Muscle layer of duodenum (tissue), 2 donors: ENCODE data around the gene PIBF1.
"Not testable (repeated sequence)": the region's sequence is repeated elsewhere in the genome, so short reads cannot be mapped to it uniquely, and the experiment has no call there.

Experiments
- H3K27ac ChIP-seq: one replicate; pipeline ENCODE4 v1.7.0; 2013; ENCODE audit warnings: mild to moderate bottlenecking, low read length
- H3K27me3 ChIP-seq: one replicate; pipeline ENCODE4 v1.7.0; 2013; ENCODE audit warnings: low read depth, mild to moderate bottlenecking, control low read depth, low read length
- H3K36me3 ChIP-seq, 2 donors: one replicate each; pipeline ENCODE4 v1.7.0; 2013; ENCODE audit warnings: low read length in 2 of 2, control low read depth in 1 of 2, mild to moderate bottlenecking in 1 of 2; ENCODE audit not compliant: insufficient read depth in 2 of 2, control insufficient read depth in 1 of 2
- H3K4me1 ChIP-seq, 2 donors: one replicate each; pipeline ENCODE4 v1.7.0; 2013; ENCODE audit warnings: low read length in 2 of 2, mild to moderate bottlenecking in 2 of 2, control low read depth in 1 of 2, moderate library complexity in 1 of 2; ENCODE audit not compliant: insufficient read depth in 2 of 2, control insufficient read depth in 1 of 2
- H3K4me3 ChIP-seq, 2 donors: one replicate each; pipeline ENCODE4 v1.7.0; 2013; ENCODE audit warnings: low read length in 2 of 2, low read depth in 1 of 2, mild to moderate bottlenecking in 1 of 2
- H3K9me3 ChIP-seq, 2 donors: one replicate each; pipeline ENCODE4 v1.7.0; 2013; ENCODE audit warnings: low read length in 2 of 2, control low read depth in 1 of 2, mild to moderate bottlenecking in 1 of 2; ENCODE audit not compliant: control insufficient read depth in 1 of 2
- donor health status: healthy.

Gene PIBF1

DNA sequence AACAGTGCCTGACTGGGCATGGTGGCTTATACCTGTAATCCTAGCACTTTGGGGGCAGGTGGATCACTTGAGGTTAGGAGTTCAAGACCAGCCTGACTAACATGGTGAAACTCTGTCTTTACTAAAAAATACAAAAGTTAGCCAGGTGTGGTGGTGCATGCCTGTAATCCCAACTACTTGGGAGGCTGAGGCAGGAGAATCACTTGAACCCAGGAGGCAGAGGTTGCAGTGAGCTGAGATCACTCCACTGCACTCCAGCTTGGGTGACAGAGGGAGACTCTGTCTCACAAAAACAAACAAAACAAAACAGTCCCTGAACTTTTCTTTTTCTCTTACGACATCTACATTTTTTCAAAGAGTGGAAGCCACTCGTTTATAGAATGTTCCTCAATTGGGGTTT lies 266.7 kb downstream of the PIBF1 start:
- H3K9me3 ChIP-seq, H3K4me3 ChIP-seq, H3K4me1 ChIP-seq, H3K27me3 ChIP-seq, H3K36me3 ChIP-seq, H3K27ac ChIP-seq: not testable (repeated sequence)

DNA sequence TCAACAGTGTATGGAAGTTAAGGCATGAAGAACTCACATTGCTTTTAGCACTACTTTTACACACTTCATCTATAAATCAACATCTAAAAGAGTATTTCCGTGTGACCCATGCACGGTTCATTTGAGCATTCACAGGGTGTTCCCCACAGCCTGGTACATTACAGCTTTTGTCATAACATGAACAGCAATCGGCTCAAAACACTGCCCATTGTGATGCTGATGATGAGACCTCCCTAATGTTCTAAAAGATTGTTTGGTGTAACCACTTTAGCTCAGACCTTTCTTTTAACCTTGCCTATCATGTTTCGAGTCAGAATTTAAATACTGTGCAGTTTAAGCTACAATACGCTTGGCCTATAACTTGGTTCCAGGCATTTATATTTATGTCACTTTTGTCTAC lies 272.8 kb downstream of the PIBF1 start:
- peaks cover 0 to 5% of the 10 kb centered on the region in 2 donors for H3K4me1 ChIP-seq
- no peak overlapping the region for H3K27ac ChIP-seq
- H3K9me3 ChIP-seq: no peaks in the 10 kb centered on the region
- no peaks in the 10 kb centered on the region for H3K36me3 ChIP-seq
- no peak overlapping the region for H3K4me3 ChIP-seq
- peaks cover 4% of the 10 kb centered on the region for H3K27me3 ChIP-seq

GRCh38 chr13:73055813-73056564 lies 274.1 kb downstream of the PIBF1 start:
- peak overlapping the region; percentile 86 for H3K27ac ChIP-seq
- peak overlapping the region in 1 of 2 donors; percentile 50 for H3K4me3 ChIP-seq
- H3K27me3 ChIP-seq: peaks cover 4% of the 10 kb centered on the region
- peaks cover 0 to 5% of the 10 kb centered on the region in 2 donors for H3K4me1 ChIP-seq
- no peaks in the 10 kb centered on the region for H3K36me3 ChIP-seq
- no peaks in the 10 kb centered on the region for H3K9me3 ChIP-seq

DNA sequence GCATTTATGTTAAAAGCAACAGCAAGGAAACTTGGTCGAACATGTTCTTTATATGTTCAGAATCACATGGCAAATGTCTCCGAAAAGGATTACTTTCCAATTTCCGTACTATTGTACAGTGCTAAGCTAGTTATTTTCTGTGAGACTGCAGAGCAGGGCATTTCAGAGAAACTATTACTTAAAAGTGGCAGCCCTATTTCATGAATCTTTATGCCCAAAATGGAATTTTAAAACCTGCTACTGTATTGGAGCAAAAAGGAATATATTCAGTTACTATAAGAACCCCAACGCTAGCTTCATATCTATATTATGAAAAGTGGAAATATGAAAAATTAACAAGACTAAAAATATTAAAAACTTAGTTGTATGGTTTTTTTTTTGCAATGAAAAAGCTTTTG lies 274.6 kb downstream of the PIBF1 start:
- H3K36me3 ChIP-seq: no peaks in the 10 kb centered on the region
- H3K27ac ChIP-seq: peak overlapping the region; percentile 86
- H3K4me3 ChIP-seq: peak overlapping the region in 1 of 2 donors; percentile 50
- H3K27me3 ChIP-seq: peaks cover 4% of the 10 kb centered on the region
- H3K9me3 ChIP-seq: no peaks in the 10 kb centered on the region
- peaks cover 0 to 5% of the 10 kb centered on the region in 2 donors for H3K4me1 ChIP-seq

DNA sequence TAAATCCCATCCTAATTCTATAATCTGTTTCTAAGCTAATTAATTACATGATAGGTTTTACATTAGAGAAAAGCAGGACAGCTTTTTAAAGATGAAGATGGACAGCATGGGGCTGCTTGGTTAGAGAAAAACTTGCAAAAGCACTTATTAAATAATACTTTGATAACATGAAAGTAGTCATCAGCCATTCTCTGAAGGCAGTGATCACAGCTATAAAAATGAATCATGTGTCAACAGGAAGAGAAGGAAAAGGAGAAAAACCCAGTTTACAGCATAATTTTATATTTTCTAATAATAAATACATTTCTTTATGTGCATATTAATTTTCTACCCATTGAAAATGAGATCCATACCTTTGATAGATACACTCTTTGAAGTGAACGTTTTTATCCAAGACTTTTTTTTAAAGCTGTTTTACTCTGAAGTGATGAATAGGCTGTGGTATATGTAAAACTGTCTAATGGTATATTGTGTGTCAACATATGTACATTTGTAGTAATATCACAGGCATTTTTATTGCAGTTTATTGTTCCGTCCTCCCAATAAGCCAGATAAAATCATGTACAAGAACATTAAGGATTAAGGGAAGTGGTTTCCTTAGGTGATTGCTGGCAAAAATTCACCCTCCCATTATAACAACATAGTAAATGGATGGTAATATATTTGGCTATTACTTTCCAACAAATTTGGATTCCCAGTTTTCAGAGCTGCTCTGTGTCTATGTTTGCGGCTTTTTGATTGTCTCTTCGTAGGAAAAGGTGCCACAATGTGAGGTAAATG lies 275.5 kb downstream of the PIBF1 start:
- Histone ChIP-seq H3K4me3 (peak overlapping the region; percentile 84 to 89), H3K36me3 (peaks cover 0 to 4% of the 10 kb centered on the region in 2 donors), H3K4me1 (peaks cover 0 to 5% of the 10 kb centered on the region in 2 donors), H3K27ac (peak overlapping the region; percentile 86), H3K9me3 (no peaks in the 10 kb centered on the region), H3K27me3 (peaks cover 4% of the 10 kb centered on the region)

GRCh38 chr13:73058064-73058313 lies 276.1 kb downstream of the PIBF1 start:
- peak overlapping the region; percentile 84 to 89 for H3K4me3 ChIP-seq
- H3K27ac ChIP-seq: peak overlapping the region; percentile 78
- H3K4me1 ChIP-seq: peaks cover 0 to 5% of the 10 kb centered on the region in 2 donors
- H3K9me3 ChIP-seq: no peaks in the 10 kb centered on the region
- peaks cover 0 to 6% of the 10 kb centered on the region in 2 donors for H3K36me3 ChIP-seq
- peaks cover 4% of the 10 kb centered on the region for H3K27me3 ChIP-seq

DNA sequence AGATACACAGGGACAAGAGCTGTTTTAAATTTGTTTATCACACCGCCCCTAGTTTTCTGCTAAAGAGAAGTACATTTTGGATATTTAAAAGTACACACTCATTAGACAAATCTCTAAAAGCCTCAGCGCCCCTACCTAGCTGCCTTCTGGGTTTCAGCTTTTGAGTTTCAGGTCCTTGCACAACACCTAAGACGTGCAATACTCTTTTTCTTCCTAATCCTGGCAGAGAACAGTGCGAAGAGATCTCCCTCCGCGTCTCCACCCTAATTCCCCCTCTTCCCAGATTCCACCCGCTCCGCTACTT lies 276.5 kb downstream of the PIBF1 start:
- no peaks in the 10 kb centered on the region for H3K9me3 ChIP-seq
- peak overlapping the region; percentile 84 to 89 for H3K4me3 ChIP-seq
- H3K27me3 ChIP-seq: peaks cover 4% of the 10 kb centered on the region
- peaks cover 0 to 5% of the 10 kb centered on the region in 2 donors for H3K4me1 ChIP-seq
- peaks cover 0 to 6% of the 10 kb centered on the region in 2 donors for H3K36me3 ChIP-seq
- peak overlapping the region; percentile 78 for H3K27ac ChIP-seq

DNA sequence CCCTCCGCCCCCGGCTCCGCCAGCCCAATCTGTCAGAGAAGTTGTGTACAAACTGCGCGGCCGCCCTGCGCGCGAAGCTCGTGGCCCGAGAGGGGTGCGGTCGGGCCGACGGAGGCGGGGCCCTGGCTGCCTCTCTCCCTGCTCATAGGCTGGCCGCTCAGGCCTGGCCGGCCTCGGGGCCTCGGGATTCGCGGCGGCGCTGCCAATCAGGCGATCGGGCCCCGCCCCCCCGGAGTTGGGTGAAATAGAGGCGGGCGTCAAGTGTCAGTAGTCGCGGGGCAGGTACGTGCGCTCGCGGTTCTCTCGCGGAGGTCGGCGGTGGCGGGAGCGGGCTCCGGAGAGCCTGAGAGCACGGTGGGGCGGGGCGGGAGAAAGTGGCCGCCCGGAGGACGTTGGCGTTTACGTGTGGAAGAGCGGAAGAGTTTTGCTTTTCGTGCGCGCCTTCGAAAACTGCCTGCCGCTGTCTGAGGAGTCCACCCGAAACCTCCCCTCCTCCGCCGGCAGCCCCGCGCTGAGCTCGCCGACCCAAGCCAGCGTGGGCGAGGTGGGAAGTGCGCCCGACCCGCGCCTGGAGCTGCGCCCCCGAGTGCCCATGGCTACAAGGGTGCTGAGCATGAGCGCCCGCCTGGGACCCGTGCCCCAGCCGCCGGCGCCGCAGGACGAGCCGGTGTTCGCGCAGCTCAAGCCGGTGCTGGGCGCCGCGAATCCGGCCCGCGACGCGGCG lies 277.0 kb downstream of the PIBF1 start, which contains the start of gene KLF5:
TSS of gene KLF5 (plus strand) at position 270 of the 724 bp plus-strand sequence. CDS start at position 593, 323 bp downstream.
- Histone ChIP-seq H3K4me1 (peaks cover 0 to 5% of the 10 kb centered on the region in 2 donors), H3K27ac (peak within 1 kb of the TSS; percentile 78), H3K36me3 (peaks cover 0 to 6% of the 10 kb centered on the region in 2 donors), H3K9me3 (no peaks in the 10 kb centered on the region), H3K27me3 (peaks cover 4% of the 10 kb centered on the region), H3K4me3 (peak within 1 kb of the TSS; percentile 84 to 89)

- Histone ChIP-seq H3K36me3 (peaks cover 0 to 6% of the 10 kb centered on the region in 2 donors), H3K4me3 (peak overlapping the region; percentile 58 to 89), H3K27me3 (peaks cover 4% of the 10 kb centered on the region), H3K4me1 (peaks cover 0 to 5% of the 10 kb centered on the region in 2 donors), H3K27ac (peak overlapping the region; percentile 76), H3K9me3 (no peaks in the 10 kb centered on the region)
These were observed 277.7 kb downstream of the PIBF1 start for GRCh38 chr13:73059460-73060250.

- Histone ChIP-seq H3K27ac (peak overlapping the region; percentile 76), H3K9me3 (no peaks in the 10 kb centered on the region), H3K27me3 (peaks cover 4% of the 10 kb centered on the region), H3K4me3 (peak overlapping the region; percentile 58 to 89), H3K36me3 (peaks cover 0 to 6% of the 10 kb centered on the region in 2 donors), H3K4me1 (peaks cover 0 to 5% of the 10 kb centered on the region in 2 donors)
These were observed 278.6 kb downstream of the PIBF1 start for GRCh38 chr13:73060251-73061160.
